Measurements from ENCODE around the gene PLB1. TPM values are rescaled to one million over a fixed set of nuclear protein-coding genes. Genes with fewer than 3 reads are reported as not detected.

PLB1 gene
- total RNA-seq, 1 donor from 2014 or later = 3.2 TPM

DNA sequence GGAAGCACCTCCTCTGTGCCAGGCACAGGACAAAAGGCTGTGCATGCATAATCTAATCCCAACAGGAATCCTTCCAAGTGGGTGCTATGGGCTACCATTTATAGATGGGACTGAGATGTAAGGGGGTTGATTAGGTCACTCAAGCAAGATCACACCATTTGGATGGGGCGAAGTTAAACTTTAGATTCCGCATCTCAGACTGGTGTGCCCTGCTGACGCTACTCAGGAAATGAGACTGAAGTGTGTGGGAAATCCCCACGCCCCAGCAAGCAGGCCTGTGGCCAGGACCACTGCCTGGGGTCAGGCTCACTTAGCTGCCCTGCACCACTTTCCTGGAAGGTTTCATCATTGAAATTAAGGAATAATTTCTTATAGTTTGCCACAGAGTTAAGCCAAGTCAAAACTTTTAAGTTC, 185.3 kb downstream of the PLB1 start:
- Mint-ChIP-seq H3K27ac (ENCODE audit: unreplicated experiment) (no peak overlapping the region), H3K9me3 (ENCODE audit: unreplicated experiment) (no peaks in the 10 kb centered on the region), H3K4me1 (ENCODE audit: unreplicated experiment) (no peaks in the 10 kb centered on the region), H3K4me3 (ENCODE audit: unreplicated experiment) (no peak overlapping the region), H3K36me3 (ENCODE audit: low read depth, unreplicated experiment) (peaks cover 4% of the 10 kb centered on the region), H3K27me3 (ENCODE audit: unreplicated experiment) (peaks cover 6% of the 10 kb centered on the region)
- TF ChIP-seq, protein P1, sequence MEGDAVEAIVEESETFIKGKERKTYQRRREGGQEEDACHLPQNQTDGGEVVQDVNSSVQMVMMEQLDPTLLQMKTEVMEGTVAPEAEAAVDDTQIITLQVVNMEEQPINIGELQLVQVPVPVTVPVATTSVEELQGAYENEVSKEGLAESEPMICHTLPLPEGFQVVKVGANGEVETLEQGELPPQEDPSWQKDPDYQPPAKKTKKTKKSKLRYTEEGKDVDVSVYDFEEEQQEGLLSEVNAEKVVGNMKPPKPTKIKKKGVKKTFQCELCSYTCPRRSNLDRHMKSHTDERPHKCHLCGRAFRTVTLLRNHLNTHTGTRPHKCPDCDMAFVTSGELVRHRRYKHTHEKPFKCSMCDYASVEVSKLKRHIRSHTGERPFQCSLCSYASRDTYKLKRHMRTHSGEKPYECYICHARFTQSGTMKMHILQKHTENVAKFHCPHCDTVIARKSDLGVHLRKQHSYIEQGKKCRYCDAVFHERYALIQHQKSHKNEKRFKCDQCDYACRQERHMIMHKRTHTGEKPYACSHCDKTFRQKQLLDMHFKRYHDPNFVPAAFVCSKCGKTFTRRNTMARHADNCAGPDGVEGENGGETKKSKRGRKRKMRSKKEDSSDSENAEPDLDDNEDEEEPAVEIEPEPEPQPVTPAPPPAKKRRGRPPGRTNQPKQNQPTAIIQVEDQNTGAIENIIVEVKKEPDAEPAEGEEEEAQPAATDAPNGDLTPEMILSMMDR (IDR thresholded peaks at IDR 0.05; ENCODE audit: unreplicated experiment) = no peak
- DNase-seq (ENCODE audit: low spot score) = no peak

GRCh38 chr2:28681606-28682005, 185.7 kb downstream of the PLB1 start:
- no peak overlapping the region for H3K27ac Mint-ChIP-seq (ENCODE audit: unreplicated experiment)
- H3K9me3 Mint-ChIP-seq (ENCODE audit: unreplicated experiment) = no peaks in the 10 kb centered on the region
- TF ChIP-seq, protein P1 (IDR thresholded peaks at IDR 0.05; ENCODE audit: unreplicated experiment) = no peak
- DNase-seq (ENCODE audit: low spot score) = no peak
- H3K4me1 Mint-ChIP-seq (ENCODE audit: unreplicated experiment) = no peaks in the 10 kb centered on the region
- H3K27me3 Mint-ChIP-seq (ENCODE audit: unreplicated experiment) = peaks cover 6% of the 10 kb centered on the region
- H3K4me3 Mint-ChIP-seq (ENCODE audit: unreplicated experiment) = no peak overlapping the region
- peaks cover 4% of the 10 kb centered on the region for H3K36me3 Mint-ChIP-seq (ENCODE audit: low read depth, unreplicated experiment)

- no peak for DNase-seq (ENCODE audit: low spot score)
- Mint-ChIP-seq H3K9me3 (ENCODE audit: unreplicated experiment) (no peaks in the 10 kb centered on the region), H3K36me3 (ENCODE audit: low read depth, unreplicated experiment) (peaks cover 4% of the 10 kb centered on the region), H3K27me3 (ENCODE audit: unreplicated experiment) (peaks cover 6% of the 10 kb centered on the region), H3K4me1 (ENCODE audit: unreplicated experiment) (no peaks in the 10 kb centered on the region), H3K27ac (ENCODE audit: unreplicated experiment) (no peak overlapping the region), H3K4me3 (ENCODE audit: unreplicated experiment) (no peak overlapping the region)
- TF ChIP-seq, protein P1 (IDR thresholded peaks at IDR 0.05; ENCODE audit: unreplicated experiment) = no peak
Measured at GRCh38 chr2:28683100-28683706, 187.3 kb downstream of the PLB1 start.

DNA sequence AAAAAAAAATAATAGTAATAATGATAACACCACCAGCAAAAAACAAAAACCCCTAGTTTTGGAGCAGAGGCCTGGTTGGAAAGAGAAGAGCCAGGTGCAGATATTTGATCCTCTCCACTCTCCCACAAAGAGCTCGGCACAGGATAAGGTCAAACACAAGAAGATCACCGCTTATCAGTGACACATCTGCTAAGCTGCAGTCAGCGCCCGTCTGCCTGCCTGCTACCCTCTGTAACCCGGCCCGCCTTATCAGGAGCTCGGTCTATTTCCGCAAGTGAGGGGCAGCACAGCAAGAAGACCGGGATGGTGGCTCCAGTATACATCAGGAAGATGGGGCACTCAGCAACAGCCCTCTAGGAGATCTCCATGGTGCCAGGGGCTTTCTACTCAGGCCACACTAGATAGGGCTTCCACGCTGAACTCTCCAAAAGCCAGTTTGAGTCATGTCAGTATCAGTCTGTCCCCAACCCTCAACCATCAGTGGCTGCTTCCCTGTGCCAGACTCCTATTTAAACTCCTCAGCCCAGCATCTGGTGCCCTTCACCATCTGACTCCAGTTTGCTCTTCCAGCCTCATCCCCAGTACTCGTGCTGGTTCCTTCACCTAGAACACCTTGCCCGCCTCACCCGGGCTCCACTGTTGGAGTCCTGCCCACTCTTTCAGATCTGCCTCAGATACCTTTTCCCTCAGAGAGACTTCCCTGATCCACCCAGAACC, 188.4 kb downstream of the PLB1 start:
- no peaks in the 10 kb centered on the region for H3K4me1 Mint-ChIP-seq (ENCODE audit: unreplicated experiment)
- H3K27me3 Mint-ChIP-seq (ENCODE audit: unreplicated experiment) = peaks cover 6% of the 10 kb centered on the region
- DNase-seq (ENCODE audit: low spot score) = no peak
- H3K9me3 Mint-ChIP-seq (ENCODE audit: unreplicated experiment) = no peaks in the 10 kb centered on the region
- H3K4me3 Mint-ChIP-seq (ENCODE audit: unreplicated experiment) = no peak overlapping the region
- TF ChIP-seq, protein P1 (IDR thresholded peaks at IDR 0.05; ENCODE audit: unreplicated experiment) = no peak
- peaks cover 4% of the 10 kb centered on the region for H3K36me3 Mint-ChIP-seq (ENCODE audit: low read depth, unreplicated experiment)
- H3K27ac Mint-ChIP-seq (ENCODE audit: unreplicated experiment) = peak overlapping the region; percentile 3

DNA sequence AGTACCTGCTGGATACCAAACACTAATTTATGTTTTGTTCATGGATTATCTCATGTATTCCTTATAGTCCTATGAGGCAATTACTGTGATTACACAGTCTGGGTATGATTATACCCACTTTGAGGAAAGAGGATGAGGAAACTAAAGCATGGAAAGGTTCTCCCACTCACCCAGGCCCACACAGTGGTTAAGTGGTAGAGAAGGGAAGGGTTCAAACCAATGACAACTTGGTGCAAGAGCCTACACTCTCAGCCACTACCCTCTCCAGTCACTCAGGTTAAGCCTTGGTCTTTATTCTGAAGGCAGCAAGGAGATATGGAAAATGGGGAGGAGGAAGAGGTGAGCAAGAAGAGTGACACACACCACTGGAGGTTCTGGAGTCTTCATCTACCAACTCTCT, 191.3 kb downstream of the PLB1 start:
- DNase-seq (ENCODE audit: low spot score) = no peak
- TF ChIP-seq, protein P1 (IDR thresholded peaks at IDR 0.05; ENCODE audit: unreplicated experiment) = no peak
- H3K36me3 Mint-ChIP-seq (ENCODE audit: low read depth, unreplicated experiment) = no peaks in the 10 kb centered on the region
- peaks cover 6% of the 10 kb centered on the region for H3K27me3 Mint-ChIP-seq (ENCODE audit: unreplicated experiment)
- H3K4me3 Mint-ChIP-seq (ENCODE audit: unreplicated experiment) = no peak overlapping the region
- H3K9me3 Mint-ChIP-seq (ENCODE audit: unreplicated experiment) = no peaks in the 10 kb centered on the region
- peaks cover 9% of the 10 kb centered on the region for H3K4me1 Mint-ChIP-seq (ENCODE audit: unreplicated experiment)
- no peak overlapping the region for H3K27ac Mint-ChIP-seq (ENCODE audit: unreplicated experiment)
